SH-SY5Y (cell line): ENCODE results near the gene DOCK4.

Source experiments
- GATA2 ChIP-seq: IDR thresholded peaks from 2 replicates; pipeline ENCODE4 v1.6.1; 2011; ENCODE audit warnings: mild to moderate bottlenecking, low read depth, low read length
- GATA3 ChIP-seq: IDR thresholded peaks from 2 replicates; pipeline ENCODE4 v1.6.1; 2011; ENCODE audit warnings: low read depth, mild to moderate bottlenecking, low read length, moderate library complexity

DNA sequence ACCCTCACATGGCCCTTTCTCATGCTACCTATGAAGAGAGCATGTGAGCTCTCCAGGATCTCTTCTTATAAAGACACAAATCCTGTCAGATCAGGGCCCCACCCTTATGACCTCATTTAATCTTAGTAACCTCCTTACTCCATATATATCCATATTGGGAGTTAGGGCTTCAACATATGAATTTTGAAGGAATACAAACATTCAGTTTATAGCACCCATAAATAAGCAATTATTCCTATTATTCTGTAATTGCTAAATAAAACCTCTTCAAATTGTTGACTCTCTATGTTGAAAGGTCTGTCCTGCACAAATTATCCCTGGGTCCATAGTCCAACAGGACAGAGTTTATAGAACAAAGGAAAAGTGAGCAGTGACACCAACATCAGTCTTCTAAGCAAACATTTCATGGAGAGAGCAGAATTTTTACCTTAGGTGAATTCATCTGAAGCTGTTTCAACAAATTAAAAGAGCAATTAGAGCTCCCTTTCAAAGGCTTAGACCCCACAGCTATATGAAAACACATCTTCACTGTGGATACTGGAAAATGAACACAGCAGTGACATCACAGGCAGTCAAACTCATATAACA, 12.2 kb downstream of the DOCK4 start:
- TF ChIP-seq GATA2 (no peak), GATA3 (no peak)
